HEK293T (cell line): ENCODE measurements around the gene CPB1.

ENCODE experiments used
- BHLHE40 ChIP-seq: fragments of 450-650 bp; IDR thresholded peaks from 2 replicates; pipeline ENCODE4 v1.6.1; 2016; ENCODE audit warnings: mild to moderate bottlenecking, moderate library complexity, borderline replicate concordance
- HDGF ChIP-seq: fragments of 450-650 bp; IDR thresholded peaks from 2 replicates; pipeline ENCODE4 v1.6.1; 2017; ENCODE audit warnings: antibody characterized with exemption, borderline replicate concordance
- NFRKB ChIP-seq: fragments of 450-650 bp; IDR thresholded peaks from 2 replicates; pipeline ENCODE4 v1.6.1; 2016; ENCODE audit warnings: mild to moderate bottlenecking, moderate library complexity

DNA sequence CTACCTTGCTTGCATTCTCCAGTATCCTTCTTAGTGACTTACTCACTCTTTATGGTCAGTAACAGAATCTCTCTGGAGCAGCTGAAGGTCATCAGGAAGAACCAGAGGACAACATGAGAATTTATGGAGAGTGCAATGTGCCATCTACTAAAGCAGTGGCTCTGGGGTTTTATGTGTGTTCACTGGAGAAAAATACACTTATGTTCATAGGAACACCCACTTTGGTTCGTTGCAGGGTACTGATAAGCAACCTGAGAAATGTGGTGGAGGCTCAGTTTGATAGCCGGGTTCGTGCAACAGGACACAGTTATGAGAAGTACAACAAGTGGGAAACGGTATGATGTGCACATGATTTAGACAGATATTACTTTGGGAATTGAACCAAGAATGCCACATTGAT, 12.8 kb downstream of the CPB1 start:
- no peak for TF ChIP-seq BHLHE40
- no peak for TF ChIP-seq HDGF
- TF ChIP-seq NFRKB: no peak
